ENCODE measurements around the gene SBNO2. TPM values are rescaled to one million over a fixed set of nuclear protein-coding genes. Genes with fewer than 3 reads are reported as not detected.
A peak's percentile ranks its signal among the peaks of the same experiment; 100 is the strongest.

The SBNO2 gene
- total and polyA plus RNA-seq, 9 of the 15 experiments (the other 6 are each of a cell fraction or from before 2014, with no cell fraction given) = 0.01 to 46.2 (median 6.7) TPM

- H3K9ac ChIP-seq (ENCODE audit: insufficient read depth in 1 of 2, low read depth in 2 of 2, low read length in 2 of 2) = no peak overlapping the region; a peak in 1 of 4 replicates
- no peak for DNase-seq (ENCODE audit: extremely low read depth in 1 of 4, low spot score in 3 of 4)
- H3K9me1 ChIP-seq (ENCODE audit: control insufficient read depth, insufficient read depth, low read length) = no peaks in the 10 kb centered on the region
- 98% methylated on average over 17 of the region's 26 CpGs for WGBS (ENCODE audit: insufficient coverage, low coverage, missing lambda C conversion rate)
- in situ Hi-C loops (cut with MboI) (no loop called here), intact Hi-C loops (cut with micrococcal nuclease) (no loop called here)
- H2AFZ ChIP-seq (ENCODE audit: low read depth, low read length) = no peak overlapping the region
- no peaks in the 10 kb centered on the region for H3K9me3 ChIP-seq (replicated peaks; ENCODE audit: control insufficient read depth, insufficient read depth, low read depth, low read length)
- no peak overlapping the region for H3K4me2 ChIP-seq (ENCODE audit: insufficient read depth, low read length)
- no peak overlapping the region for H3K4me3 ChIP-seq
- no peak; the same call in 2 of the 3 replicates for ATAC-seq
- no peak overlapping the region for H3K27ac ChIP-seq (ENCODE audit: extremely low read depth, low read depth, low read length)
- no peaks in the 10 kb centered on the region for H3K27me3 ChIP-seq (ENCODE audit: control insufficient read depth in 2 of 2, insufficient read depth in 2 of 2, low read length in 2 of 2)
- H3K79me2 ChIP-seq (ENCODE audit: control insufficient read depth, insufficient read depth, low read length) = no peaks in the 10 kb centered on the region
- BruUV-seq (replicated peaks) = no TSS peak
- H4K20me1 ChIP-seq (replicated peaks; ENCODE audit: control insufficient read depth, insufficient read depth, low read length) = no peaks in the 10 kb centered on the region
- ChIA-PET POLR2A (interaction anchor here (0.8 kb wide), 1 partner anchor 22 kb away, joined by 3 read pairs; no protein-coding TSS in a partner anchor), CTCF (ENCODE audit: low intra/inter-chr PET ratio) (no interaction called here)
- H3K4me1 ChIP-seq (replicated peaks in 1 of 2; ENCODE audit: control insufficient read depth in 2 of 2, insufficient read depth in 2 of 2, low read length in 2 of 2) = peaks cover 0 to 59% of the 10 kb centered on the region in 2 experiments; a peak in 2 of 5 replicates
- FAIRE-seq = no peak
- peaks cover 34% of the 10 kb centered on the region; the same call in 2 of the 3 replicates for H3K36me3 ChIP-seq (ENCODE audit: control insufficient read depth, insufficient read depth, low read length)
- TF ChIP-seq ZNF77 (CRISPR knock-in tag; IDR thresholded peaks at IDR 0.05) = no peak
- TF ChIP-seq ZZZ3 (IDR thresholded peaks at IDR 0.05) = no peak
- no peak for TF ChIP-seq MECOM (CRISPR knock-in tag; IDR thresholded peaks at IDR 0.05)
- TF ChIP-seq ZNF184 (CRISPR knock-in tag; IDR thresholded peaks at IDR 0.05) = no peak
- TF ChIP-seq E2F6 (IDR thresholded peaks at IDR 0.05; ENCODE audit: borderline replicate concordance in 1 of 2, extremely low read depth in 1 of 2, insufficient read depth in 1 of 2, insufficient read length in 1 of 2, low read depth in 1 of 2, low read length in 1 of 2, poor library complexity in 1 of 2, severe bottlenecking in 1 of 2) = no peak
- no peak for TF ChIP-seq ZC3H4 (CRISPR knock-in tag; IDR thresholded peaks at IDR 0.05; ENCODE audit: borderline replicate concordance)
- peak; percentile 10 for TF ChIP-seq RBM22 (IDR thresholded peaks at IDR 0.05; ENCODE audit: low read depth, low read length, poor library complexity, severe bottlenecking)
- TF ChIP-seq KLF16 (IDR thresholded peaks at IDR 0.05) = 0 out of 2 replicates have a peak, but pooled peaks have one; percentile 42
- no peak for TF ChIP-seq BCLAF1 (IDR thresholded peaks at IDR 0.05; ENCODE audit: borderline replicate concordance in 1 of 2, control insufficient read depth in 1 of 2, low read depth in 2 of 2, low read length in 1 of 2)
- no peak for TF ChIP-seq BRF2 (IDR thresholded peaks at IDR 0.05; ENCODE audit: borderline replicate concordance, insufficient read depth, insufficient read length)
- no peak for TF ChIP-seq HMG20A (CRISPR knock-in tag; conservative IDR thresholded peaks at IDR 0.05)
- no peak for TF ChIP-seq DACH1 (IDR thresholded peaks at IDR 0.05; ENCODE audit: partially characterized antibody)
- TF ChIP-seq E2F1 (CRISPR knock-in tag; IDR thresholded peaks at IDR 0.05) = no peak
- TF ChIP-seq POLR2G (IDR thresholded peaks at IDR 0.05; ENCODE audit: low read depth, low read length) = 0 out of 2 replicates have a peak, but pooled peaks have one; percentile 22
Observed at GRCh38 chr19:1145635-1146411, 28.2 kb downstream of the SBNO2 start.
